SH-SY5Y (cell line): ENCODE data around the gene NFKBIB.

Source experiments
- GATA2 ChIP-seq: IDR thresholded peaks from 2 replicates; pipeline ENCODE4 v1.6.1; 2011; ENCODE audit warnings: mild to moderate bottlenecking, low read depth, low read length
- GATA3 ChIP-seq: IDR thresholded peaks from 2 replicates; pipeline ENCODE4 v1.6.1; 2011; ENCODE audit warnings: low read depth, mild to moderate bottlenecking, low read length, moderate library complexity

DNA sequence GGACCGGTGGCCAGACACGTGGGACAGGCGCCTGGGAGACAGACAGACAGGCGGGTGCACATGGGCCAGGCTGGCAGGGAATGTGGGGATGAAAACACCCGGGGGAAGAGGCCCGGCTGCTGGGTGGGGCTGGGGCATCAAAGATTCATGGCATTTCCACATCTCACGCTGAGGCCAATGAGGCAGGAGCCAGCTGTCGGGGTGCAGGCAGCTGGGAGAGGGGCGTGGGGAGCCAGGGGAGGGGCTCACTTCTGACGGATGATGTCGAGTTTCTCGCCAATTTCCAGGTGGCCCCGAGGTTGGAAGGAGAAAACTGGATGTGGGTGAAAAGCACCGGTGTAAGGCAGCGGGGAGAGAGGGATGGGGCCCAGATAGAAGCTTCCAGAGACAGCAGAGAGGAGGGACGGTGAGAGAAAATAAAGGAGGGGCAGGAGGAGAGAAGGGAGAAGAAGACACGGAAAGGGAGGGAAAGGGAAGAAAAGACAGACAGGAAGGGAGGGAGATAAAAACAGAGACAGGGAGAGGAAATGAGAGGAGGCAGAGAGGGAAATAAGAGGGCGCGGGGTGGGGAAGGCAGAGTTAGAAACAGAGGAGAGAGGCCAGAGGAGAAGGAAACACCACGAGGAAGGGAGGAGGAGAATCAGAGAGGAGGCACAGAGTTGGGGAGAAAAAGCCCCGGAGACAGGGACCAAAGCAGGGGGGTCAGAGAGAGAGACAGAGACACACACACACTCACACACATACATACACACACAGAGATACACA lies 20.2 kb downstream of the NFKBIB start:
- TF ChIP-seq GATA2, result no peak
- no peak for TF ChIP-seq GATA3
